HepG2 (cell line): Measurements from ENCODE around the gene APBB2. TPM values are rescaled to one million over a fixed set of nuclear protein-coding genes. Genes with fewer than 3 reads are reported as not detected.
A peak's percentile ranks its signal among the peaks of the same experiment; 100 is the strongest.

ENCODE experiments used
- ATAC-seq: fragments of 200-7000 bp; cut with Tn5 transposase; 3 replicates; pipeline ENCODE4 v1.9.1; 2020; ENCODE audit warnings: mild to moderate bottlenecking, moderate library complexity
- BruUV-seq: library from RNA; stranded (reverse); fragments of 400-500 nt; replicated peaks from 2 replicates; lab custom pipeline; 2021; lab: Mats Ljungman, UMichigan
- CTCF ChIA-PET: fragments of 300-600 bp; formaldehyde crosslinking; extraction: SDS; loops from one replicate; lab custom pipeline; 2021; ENCODE audit warnings: low total read pairs, inconsistent platforms, low intra/inter-chr PET ratio; lab: Yijun Ruan, JAX
- POLR2A ChIA-PET: fragments of 350-600 bp; sonication (Branson Sonifier 250); formaldehyde crosslinking; loops from one replicate; lab custom pipeline; 2020; ENCODE audit warnings: antibody characterized with exemption, inconsistent platforms; lab: Yijun Ruan, JAX
- DNase-seq: peaks from one replicate; pipeline ENCODE4 v3.0.0-alpha.2; 2015; ENCODE audit warnings: low spot score
- FAIRE-seq: peaks from 3 replicates; lab custom pipeline; 2011; peaks lifted over from hg19 to GRCh38; lab: Jason Lieb, UNC
- H2AFZ ChIP-seq: one replicate; pipeline ENCODE4 v1.6.1; 2011; ENCODE audit warnings: low read length, inconsistent platforms
- H3K27ac ChIP-seq: fragments of 300-600 bp; 3 replicates; pipeline ENCODE4 v1.8.0; 2011; ENCODE audit warnings: mixed run types, mild to moderate bottlenecking, mixed read lengths, low read length, inconsistent platforms; ENCODE audit not compliant: insufficient read depth; ENCODE audit errors: extremely low read length
- H3K27me3 ChIP-seq, 2 experiments: fragments of 200-600 bp in 1 of 2; 2 replicates in 1 of 2; 3 replicates in 1 of 2; pipeline versions ENCODE4 v1.6.0 to v1.8.0; 2011; ENCODE audit warnings: low read length in 2 of 2, mild to moderate bottlenecking in 2 of 2, moderate library complexity in 2 of 2, inconsistent platforms in 1 of 2; ENCODE audit not compliant: insufficient read depth in 2 of 2, control insufficient read depth in 1 of 2
- H3K36me3 ChIP-seq, 2 experiments: fragments of 200-600 bp in 1 of 2; replicated peaks in 1 of 2; 2 replicates in 1 of 2; 3 replicates in 1 of 2; pipeline versions ENCODE4 v1.5.1 to v1.8.0; 2011; ENCODE audit warnings: low read length in 2 of 2, inconsistent platforms in 1 of 2; ENCODE audit not compliant: insufficient read depth in 2 of 2, control insufficient read depth in 1 of 2
- H3K4me1 ChIP-seq: 2 replicates; pipeline ENCODE4 v1.5.1; 2012; ENCODE audit warnings: low read length, inconsistent platforms; ENCODE audit not compliant: insufficient read depth
- H3K4me2 ChIP-seq: 2 replicates; pipeline ENCODE4 v1.6.0; 2011; ENCODE audit warnings: low read depth, low read length, inconsistent platforms
- H3K4me3 ChIP-seq, 3 experiments: fragments of 200-600 bp in 1 of 3; sonication (generic), shearing (Covaris generic) in 1 of 3; replicated peaks in 1 of 3; 2 replicates each; pipeline ENCODE4 v1.5.1; 2011 to 2016; ENCODE audit warnings: low read length in 3 of 3, inconsistent platforms in 2 of 3, low read depth in 2 of 3, mild to moderate bottlenecking in 2 of 3, control low read depth in 1 of 3, mixed read lengths in 1 of 3; ENCODE audit not compliant: insufficient read depth in 1 of 3
- H3K79me2 ChIP-seq: one replicate; pipeline ENCODE4 v1.6.1; 2011; ENCODE audit warnings: low read length, inconsistent platforms; ENCODE audit not compliant: insufficient read depth
- H3K9ac ChIP-seq: 2 replicates; pipeline ENCODE4 v1.6.0; 2011; ENCODE audit warnings: mild to moderate bottlenecking, low read depth, low read length, inconsistent platforms; ENCODE audit not compliant: insufficient read depth
- H3K9me3 ChIP-seq: 2 replicates; pipeline ENCODE4 v1.5.1; 2012; ENCODE audit warnings: mild to moderate bottlenecking, low read length
- H4K20me1 ChIP-seq: 2 replicates; pipeline ENCODE4 v1.6.0; 2011; ENCODE audit warnings: inconsistent platforms, mild to moderate bottlenecking, low read length, moderate library complexity; ENCODE audit not compliant: insufficient read depth
- FOSL2 ChIP-seq: sonication (generic); formaldehyde crosslinking; IDR thresholded peaks from 2 replicates; pipeline ENCODE4 v1.4.0; 2020; ENCODE audit warnings: missing genetic modification reagents
- MAF1 ChIP-seq: sonication (generic); formaldehyde crosslinking; IDR thresholded peaks from 2 replicates; pipeline ENCODE4 v1.5.0; 2020; ENCODE audit warnings: missing genetic modification reagents, borderline replicate concordance
- POLR2G ChIP-seq: fragments of 200-400 bp; formaldehyde crosslinking; IDR thresholded peaks from 2 replicates; pipeline ENCODE4 v1.6.1; 2018; ENCODE audit warnings: mild to moderate bottlenecking, low read depth, low read length, moderate library complexity
- TFDP2 ChIP-seq: sonication (generic); formaldehyde crosslinking; IDR thresholded peaks from 2 replicates; pipeline ENCODE4 v1.4.0; 2020; ENCODE audit warnings: missing genetic modification reagents
- ZNF335 ChIP-seq: sonication (generic); formaldehyde crosslinking; IDR thresholded peaks from 2 replicates; pipeline ENCODE4 v1.4.0; 2020; ENCODE audit warnings: missing genetic modification reagents
- ZNF720 ChIP-seq: sonication (generic); formaldehyde crosslinking; IDR thresholded peaks from 2 replicates; pipeline ENCODE4 v1.4.0; 2020; ENCODE audit warnings: missing genetic modification reagents
- ZNF839 ChIP-seq: sonication (generic); formaldehyde crosslinking; IDR thresholded peaks from 2 replicates; pipeline ENCODE4 v1.4.0; 2020; ENCODE audit warnings: missing genetic modification reagents, mild to moderate bottlenecking, borderline replicate concordance
- WGBS: methylation state at CpG from one replicate; pipeline ENCODE4 v1.1.6; 2017; ENCODE audit warnings: low lambda C conversion rate; 5-methylcytosine and 5-hydroxymethylcytosine counted together
- in situ Hi-C: cut with HindIII; loops from 2 replicates; pipeline ENCODE4 v1.10.0; 2017; ENCODE audit warnings: low pct_unique_long_range_greater_than_20kb; ENCODE audit not compliant: extremely low pct_ligation_motif_present
- intact Hi-C: fragments of 100-400 bp; cut with micrococcal nuclease; formaldehyde crosslinking; loops from one replicate; pipeline ENCODE4 v1.10.0; 2022; ENCODE audit not compliant: unreplicated experiment
- polyA plus RNA-seq, 8 experiments: library from polyadenylated mRNA; depleted of rRNA in 3 of 8; stranded (reverse) in 7 of 8; unstranded in 1 of 8; fragments of >200 nt; fragmentation: Illumina TruSeq in 4 of 8; extraction: Trizol in 4 of 8; gene quantifications; 2 replicates each; pipeline versions ENCODE4 v1.2.1 to v1.2.3, GENCODE V29; 2011 to 2016; ENCODE audit warnings: low read depth in 4 of 8, missing spikeins in 1 of 8, mixed read lengths in 1 of 8; ENCODE audit not compliant: insufficient read depth in 1 of 8
- total RNA-seq, 5 experiments: library from RNA; depleted of rRNA; stranded (reverse); fragments of >200 nt; fragmentation: Illumina TruSeq; extraction: Trizol; gene quantifications; 2 replicates each; pipeline ENCODE4 v1.2.3, GENCODE V29; 2016; ENCODE audit warnings: low read depth in 1 of 5

APBB2 gene
- total and polyA plus RNA-seq, 2 of the 13 experiments (the other 11 are each of a cell fraction or from before 2014, with no cell fraction given): 11.7 to 17.0 TPM

- TF ChIP-seq TFDP2 (CRISPR knock-in tag) (no peak), POLR2G (no peak), MAF1 (no peak), ZNF839 (CRISPR knock-in tag) (no peak), ZNF720 (CRISPR knock-in tag) (no peak)
These were observed 214.0 kb downstream of the APBB2 start (continued) for GRCh38 chr4:41000356-41000755.

GRCh38 chr4:40998675-40999358 is 215.5 kb downstream of the APBB2 start:
- 97% methylated on average over 10 of the region's 10 CpGs for WGBS
- in situ Hi-C loops: no loop called here
- POLR2A ChIA-PET: no interaction called here
- no peaks in the 10 kb centered on the region for H3K79me2 ChIP-seq
- no peak overlapping the region for H3K4me2 ChIP-seq
- FAIRE-seq (no peak), DNase-seq (no peak), ATAC-seq (no peak)
- no peak overlapping the region for H3K4me3 ChIP-seq
- no peaks in the 10 kb centered on the region for H3K27me3 ChIP-seq
- no peaks in the 10 kb centered on the region for H3K9me3 ChIP-seq
- H2AFZ ChIP-seq: no peak overlapping the region
- no TSS peak for BruUV-seq
- H3K36me3 ChIP-seq: no peaks in the 10 kb centered on the region
- intact Hi-C loops: no loop called here
- CTCF ChIA-PET: no interaction called here
- no peaks in the 10 kb centered on the region for H4K20me1 ChIP-seq
- H3K4me1 ChIP-seq: no peaks in the 10 kb centered on the region
- H3K27ac ChIP-seq: no peak overlapping the region
- TF ChIP-seq FOSL2 (CRISPR knock-in tag) (0 out of 2 replicates have a peak, but pooled peaks have one; percentile 8), ZNF335 (CRISPR knock-in tag) (no peak)
- H3K9ac ChIP-seq: no peak overlapping the region
